HG03558 (cell line): ENCODE results near the gene DSTN.

Experiments used
- ATAC-seq: cut with Tn5 transposase; IDR thresholded peaks from one replicate; pipeline ENCODE4 v1.9.1; 2021; ENCODE audit warnings: moderate number of reproducible peaks; ENCODE audit not compliant: unreplicated experiment; ENCODE audit errors: extremely low read depth

DSTN gene

DNA sequence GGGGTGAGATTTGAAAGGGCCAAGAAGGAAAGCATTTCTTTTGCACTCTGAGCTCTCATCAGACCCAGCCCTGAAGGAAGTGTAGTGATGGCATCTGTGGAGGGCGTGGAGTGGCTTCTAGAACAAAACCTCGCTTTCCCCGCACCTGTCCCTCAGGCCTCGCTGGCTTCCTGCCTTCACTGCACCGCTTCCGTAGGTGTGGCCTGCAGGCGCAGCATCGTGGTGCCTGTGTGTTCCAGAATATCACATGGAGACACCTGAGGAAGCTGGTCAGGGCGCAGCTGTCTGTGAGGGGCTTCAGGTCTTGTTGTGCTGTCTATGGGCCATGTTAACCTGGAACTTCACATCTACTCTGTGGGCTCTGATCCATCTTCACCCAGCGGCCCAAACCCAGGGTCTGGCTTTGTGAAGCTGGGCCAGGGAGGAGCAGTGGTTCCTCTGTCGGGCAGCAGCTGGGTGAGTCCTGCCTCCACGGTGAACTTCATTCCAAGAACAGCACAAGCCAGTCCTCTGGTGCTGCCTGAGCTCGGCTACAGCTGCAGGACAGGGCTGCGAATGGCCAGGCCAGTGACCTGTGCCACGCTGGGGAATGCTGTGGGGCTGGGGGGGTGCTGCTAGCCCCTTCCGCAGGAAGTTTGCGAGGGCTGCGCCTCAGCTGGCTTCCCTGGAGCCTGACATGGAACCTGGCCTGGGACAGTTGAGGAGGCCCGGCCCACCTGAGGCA is 40.9 kb downstream of the DSTN start:
- ATAC-seq, result no peak

DNA sequence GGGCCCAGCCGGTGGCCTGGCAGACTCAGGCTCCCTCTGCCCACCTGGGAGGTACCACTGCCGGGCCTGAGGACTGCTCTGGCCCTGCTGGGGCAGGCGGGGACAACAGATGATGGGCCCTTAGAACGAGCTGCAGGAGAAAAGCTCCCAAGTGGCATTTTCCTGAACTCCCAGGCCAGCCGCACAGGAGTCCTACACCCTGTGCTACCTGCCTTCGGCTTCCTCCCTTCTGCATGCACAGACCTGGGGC is 41.3 kb downstream of the DSTN start:
- no peak for ATAC-seq

DNA sequence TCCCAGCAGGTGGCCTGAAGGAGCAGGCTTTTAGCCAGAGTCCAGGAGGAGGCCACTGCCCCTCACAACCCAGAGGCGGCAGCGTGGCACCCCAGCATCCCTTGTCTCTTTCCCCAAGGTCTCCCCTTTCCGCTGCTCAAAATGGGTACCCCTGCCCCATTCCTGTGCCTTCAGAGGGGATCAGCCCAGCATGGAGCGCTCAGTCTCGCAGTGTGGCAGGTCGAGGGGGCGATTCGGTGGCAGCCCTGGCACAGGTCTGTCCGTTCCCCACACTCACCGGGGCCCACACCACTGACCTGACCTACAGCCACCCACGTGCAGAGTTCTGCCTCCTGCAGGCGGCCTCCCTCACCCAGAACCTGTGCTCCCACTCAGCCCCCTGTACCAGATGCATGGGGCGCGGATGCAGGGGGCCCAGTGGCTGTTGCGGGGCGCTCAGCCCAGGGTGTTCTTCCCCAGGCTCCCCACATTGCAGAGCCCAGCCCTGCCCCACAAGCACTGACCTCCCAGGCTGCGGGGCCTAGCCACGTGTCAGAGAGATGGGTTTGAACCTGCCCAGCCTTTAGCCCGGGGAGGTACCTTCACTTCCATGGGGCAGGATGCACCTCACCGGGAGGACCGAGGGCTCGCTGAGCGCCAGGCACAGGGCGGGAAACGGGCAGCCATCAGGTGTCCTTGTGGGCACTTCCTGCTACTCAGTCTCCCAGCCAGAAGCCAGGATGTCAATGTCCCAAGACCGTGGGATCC is 41.8 kb downstream of the DSTN start:
- ATAC-seq, result no peak

DNA sequence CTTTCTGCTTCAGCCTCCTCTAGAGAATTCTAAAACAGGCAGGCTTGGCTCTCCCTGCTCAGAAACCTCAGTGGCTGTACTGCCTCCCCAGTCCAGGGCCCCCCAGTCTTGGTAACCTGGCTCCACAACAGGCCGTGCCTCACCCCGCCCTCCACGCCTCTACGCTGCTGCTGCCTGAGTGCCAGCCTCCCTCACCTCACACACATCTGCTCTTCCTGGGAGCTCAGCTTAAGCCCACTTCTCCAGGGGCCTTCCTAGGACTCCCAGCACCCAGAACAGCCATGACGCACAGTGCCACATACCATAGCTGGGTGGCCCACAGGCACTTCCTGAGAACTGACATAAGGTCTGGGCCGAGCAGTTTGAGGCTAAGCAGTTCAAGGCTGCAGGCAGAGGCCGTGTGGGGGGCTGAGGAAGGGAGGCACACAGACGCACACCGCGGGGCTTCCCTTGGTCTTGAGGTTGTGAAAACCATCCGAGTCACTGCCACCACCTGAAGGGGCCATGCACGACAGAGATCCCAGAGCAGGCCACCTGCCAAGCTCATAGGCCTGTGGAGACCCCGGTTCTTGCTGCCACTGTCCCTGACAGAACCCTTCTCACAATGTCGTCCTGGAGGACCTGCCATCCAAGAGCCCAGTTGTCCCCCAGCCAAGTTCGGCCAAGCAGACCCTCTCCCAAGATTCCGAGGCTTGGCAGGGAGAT is 42.6 kb downstream of the DSTN start:
- ATAC-seq, result no peak

DNA sequence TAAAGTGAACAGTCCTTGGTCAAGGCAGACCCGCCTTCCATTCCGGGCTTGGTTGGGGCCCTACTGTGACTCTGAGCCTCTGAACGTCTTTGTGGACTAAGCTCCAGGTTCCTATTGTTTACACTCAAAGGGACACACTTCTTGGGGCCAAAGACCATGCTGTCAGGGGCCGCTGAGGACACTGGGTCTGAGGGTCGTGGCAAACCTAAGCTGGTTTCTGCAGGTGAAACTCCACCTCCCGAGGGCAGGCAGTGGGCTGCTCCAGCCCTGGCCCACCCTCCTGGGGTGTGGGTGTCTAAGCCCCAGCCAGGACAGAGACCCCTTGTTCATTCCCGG is 43.1 kb downstream of the DSTN start:
- ATAC-seq, result no peak

DNA sequence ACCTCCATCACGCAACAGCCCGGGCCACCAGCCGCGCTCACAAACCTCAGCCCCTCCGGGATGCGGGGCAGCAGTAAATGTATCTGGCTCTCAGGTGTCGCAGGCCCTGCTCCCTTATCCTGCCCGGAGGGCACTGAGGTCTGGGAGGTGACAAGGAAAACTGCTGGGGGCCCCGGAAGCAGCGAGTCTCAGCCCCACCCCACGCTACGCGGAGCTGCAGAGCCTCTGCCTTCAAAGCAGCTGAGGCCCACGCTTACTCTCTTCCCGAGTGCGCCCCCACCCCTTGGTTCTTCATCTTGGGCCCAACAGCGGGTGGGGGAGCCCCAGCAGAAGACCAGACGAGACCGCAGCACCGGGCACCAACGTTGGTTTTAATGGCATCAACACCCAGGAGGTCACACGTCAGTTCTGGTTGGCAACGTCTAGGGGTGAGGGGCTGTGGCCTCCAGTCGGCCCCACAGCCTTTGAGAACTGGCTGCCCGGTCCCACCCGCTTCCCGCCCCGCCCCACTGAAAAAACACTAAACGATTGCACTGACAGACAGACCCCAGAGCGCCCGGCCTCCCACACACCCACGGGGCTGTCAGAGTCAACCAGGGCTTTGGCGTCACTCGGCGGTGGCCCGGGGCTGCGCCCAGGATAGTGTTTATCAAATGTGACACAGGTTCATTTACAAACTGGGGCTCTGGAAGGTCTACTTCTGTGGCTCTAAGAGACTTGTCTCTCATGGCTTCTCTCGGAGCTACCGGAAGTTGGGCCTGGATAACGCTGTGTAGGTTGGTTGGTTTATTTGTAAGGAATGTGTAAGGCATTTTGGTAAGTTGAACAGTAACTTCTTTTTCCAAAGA is 43.7 kb downstream of the DSTN start:
- no peak for ATAC-seq

DNA sequence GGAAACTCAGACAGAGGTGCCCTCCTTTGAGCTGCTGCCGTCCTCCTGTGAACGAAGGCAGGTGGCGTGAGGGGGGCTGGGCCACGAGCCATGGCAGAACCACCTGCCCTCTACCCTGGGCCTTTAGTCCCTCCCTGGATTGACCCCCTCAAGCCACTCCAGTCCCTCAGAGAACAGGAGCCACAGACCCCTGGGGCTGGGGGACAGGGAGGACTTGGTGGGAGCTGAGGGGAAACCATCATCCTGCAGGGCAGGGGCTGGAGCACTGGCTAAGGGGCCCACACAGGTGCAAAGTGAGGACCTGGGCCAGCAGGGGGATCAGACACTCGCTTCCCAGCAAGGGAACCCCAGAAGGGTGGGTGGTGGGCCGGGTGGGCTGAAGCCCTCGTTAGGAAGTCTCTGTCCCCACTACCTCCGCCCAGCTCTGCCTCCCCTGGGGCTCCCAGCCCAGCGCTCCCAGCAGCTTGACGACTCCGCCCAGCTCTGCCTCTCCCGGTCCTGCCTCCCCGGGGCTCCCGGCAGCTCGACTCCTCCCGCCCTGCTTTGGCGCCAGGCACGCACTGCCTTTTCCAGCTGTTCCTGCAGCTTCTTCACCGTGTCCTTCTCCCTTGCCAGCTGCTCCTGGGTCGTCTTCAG is 44.4 kb downstream of the DSTN start:
- no peak for ATAC-seq

DNA sequence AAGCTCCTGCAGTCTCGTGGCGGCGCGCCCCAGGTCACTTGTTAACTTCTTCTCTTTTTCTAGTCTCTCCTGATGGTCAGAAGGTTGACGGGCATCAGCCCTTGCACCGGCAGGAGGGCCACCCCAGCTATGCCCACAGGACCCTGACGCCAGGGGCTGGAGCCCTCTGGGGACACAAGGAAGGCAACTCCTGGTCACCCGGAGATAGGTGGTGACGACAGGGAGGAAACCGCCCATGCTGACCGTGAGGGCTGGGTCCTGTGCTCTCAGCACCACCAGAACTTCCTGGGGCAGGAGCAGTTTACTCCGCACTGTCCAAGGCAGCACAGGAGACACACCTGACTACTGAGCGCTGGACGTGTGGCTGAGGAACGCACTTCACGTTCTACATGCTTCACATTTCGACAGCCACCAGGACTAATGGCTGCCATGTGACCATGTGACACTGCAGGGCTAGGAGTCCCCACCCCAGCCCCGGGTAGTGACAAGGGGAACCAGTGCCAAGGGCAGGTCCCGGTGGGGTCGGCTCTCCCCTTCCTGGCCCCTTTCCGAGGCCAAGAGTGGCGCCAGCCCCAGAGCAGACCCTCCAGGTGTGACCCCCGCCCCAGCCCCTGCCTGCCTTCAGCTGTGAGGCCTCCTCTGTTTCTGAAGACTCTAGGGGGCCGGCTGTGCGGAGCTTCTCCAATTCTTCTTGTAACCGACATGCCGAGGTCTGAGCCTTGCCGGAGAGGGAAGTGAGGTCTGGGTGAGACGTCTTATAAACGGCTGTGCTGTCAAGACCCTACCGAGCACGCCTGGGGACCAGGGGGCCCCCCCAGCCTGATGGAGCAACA is 45.2 kb downstream of the DSTN start:
- ATAC-seq, result no peak

DNA sequence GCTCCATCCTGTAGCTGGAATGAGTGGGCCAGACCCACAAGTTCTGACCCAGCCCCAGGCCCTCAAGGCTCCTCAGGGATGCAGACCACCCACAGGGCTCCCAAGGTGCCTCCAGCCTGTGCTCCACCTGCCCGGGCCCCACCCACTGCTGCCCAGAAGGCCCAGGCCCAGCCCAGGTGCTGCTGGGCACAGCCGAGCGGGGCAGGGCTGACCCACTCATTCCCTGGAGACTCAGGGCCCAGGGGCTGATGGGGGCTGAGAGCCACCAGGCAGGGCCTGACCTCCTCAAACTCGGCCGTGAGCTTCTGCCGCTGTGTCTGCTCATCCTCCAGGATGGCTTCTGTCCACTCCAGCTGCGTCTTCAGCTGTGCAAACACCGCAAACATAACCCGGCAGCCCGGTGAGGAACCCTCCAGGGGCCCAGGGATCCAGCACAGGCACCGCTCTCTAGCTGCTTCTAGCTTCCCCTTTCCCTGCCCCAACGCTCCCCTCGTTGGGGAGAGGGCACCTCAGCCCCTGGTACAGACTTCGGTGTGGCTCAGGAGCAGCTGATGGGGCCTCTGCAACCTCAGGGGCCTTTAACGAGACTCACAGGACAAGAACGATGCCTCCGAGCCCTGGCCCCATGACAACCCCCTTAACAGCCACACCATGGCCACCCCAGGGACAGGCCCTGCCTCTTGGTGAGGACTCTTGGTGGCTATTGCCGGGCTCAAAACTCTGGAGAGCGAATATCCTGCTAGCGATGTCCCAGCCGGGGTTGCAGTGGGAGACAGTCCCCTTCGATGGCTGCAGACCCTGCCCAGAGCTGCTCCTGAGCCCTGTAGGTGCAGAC is 46.0 kb downstream of the DSTN start:
- no peak for ATAC-seq

DNA sequence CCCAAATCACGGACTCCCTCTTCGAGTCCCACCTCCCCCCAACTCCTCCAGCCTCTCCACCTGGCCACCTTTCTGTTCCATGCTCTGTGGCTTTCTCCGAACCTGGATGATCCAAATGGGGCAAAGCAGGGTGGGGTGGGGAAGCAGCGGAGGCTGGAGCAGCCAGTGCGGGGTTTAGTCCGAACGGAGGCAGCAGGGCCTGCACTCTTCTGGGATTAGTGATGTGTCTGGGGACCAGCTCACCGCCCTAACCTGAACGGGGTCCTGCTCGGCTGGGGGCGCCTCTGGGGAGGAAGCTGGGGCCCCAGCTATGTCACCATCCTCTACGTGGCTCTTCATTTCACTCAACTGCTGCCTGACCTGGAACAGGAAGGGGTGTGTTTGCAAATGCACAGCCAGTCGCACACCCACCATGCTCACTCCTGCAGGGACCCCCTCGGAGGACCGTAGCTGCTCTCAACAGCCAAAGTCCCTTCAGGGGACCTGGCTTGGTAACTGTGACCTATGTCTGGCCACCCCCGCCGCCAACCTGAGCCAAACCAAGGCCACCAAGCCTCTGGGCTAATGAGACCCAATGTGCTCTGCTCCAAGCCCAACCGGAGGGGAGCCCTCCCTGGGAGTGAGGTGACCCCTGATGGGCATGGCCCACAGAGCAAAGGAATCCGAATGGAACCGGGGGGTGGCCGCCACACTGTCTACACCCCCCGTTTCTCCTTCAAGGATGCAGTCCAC is 46.8 kb downstream of the DSTN start:
- ATAC-seq, result no peak

DNA sequence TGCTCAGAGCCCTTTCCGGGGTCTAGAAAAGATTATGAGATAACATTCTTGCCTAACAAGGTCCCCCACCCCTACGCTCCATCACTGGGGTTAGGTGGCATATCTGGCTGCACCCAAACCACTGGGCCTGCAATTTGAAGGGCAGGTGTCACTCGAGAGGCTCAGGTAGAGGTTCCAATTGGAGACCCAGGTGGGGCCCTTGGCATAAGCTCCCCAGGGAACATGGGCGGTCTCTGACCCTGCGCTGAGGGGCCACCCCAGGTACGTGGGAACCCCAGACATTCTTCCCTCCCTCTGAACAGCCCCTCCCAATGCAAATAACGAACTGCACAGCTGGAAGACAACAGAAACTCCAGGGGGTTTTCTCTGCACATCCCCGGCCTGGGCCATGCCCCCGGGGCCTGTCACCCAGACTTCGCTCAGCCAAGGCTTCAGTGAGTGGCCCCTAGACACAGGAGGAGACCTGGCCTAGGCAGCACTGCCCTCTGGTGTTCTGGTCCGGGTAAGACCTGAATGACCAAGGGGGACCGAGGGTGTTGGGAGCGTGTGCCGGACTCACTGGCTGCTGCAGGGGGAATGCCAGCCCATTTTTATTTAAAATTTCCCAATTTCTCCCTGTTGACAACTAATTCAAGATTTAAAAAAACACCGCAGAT is 47.5 kb downstream of the DSTN start:
- ATAC-seq, result no peak

DNA sequence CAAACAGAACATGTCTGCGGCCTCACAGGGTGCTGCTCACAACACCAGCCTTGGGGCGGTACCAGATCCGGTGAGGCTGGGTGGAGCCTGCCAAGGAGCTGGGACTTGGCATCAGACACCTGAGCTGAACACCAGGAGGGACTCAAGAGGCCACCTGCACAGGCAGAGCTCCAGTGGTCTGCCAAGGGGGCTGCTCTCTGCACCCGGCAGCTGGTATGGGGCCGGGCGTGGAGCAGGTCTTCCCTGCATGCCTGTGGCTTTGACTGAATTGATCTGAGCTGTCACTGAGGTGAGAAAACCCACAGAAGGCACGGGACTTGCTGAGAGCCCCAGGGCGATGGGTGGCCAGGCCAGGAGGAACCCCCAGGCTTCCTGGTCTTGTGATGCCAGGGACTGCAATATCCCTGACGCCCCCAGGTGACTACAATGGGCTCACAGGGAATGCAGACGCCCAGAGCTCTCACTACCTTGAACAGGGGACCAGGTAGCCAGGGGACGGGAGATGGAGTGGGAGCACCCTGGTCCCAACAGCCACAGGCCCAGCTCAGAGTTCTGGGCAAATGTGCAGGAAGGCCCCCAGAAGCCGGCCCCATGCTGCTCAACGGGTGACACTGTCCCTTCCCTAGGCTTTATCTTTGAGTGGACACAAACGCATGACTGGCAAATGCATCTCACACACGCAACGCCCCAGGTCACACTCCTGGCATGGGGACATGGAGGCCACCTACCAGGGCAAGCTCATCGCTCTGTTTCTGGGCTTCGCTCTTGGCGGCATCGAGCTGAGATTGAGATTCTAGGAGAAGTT is 48.2 kb downstream of the DSTN start:
- no peak for ATAC-seq

DNA sequence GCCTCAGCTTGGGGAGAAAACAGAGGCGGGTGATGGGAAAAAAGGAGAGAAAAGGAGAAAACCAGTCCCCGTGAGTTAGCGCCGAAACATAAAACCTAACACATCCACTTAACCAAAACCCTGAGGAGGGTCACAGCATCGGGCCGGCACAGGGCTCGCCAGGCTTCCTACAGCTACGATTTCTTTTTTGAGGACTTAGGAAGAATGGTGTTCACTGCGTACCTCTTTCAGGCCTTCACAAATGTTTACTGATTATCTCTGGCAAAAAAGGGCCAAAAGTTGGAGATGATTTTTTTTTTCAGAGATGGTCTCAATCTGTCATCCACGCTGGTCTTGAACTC is 48.8 kb downstream of the DSTN start:
- ATAC-seq, result no peak

DNA sequence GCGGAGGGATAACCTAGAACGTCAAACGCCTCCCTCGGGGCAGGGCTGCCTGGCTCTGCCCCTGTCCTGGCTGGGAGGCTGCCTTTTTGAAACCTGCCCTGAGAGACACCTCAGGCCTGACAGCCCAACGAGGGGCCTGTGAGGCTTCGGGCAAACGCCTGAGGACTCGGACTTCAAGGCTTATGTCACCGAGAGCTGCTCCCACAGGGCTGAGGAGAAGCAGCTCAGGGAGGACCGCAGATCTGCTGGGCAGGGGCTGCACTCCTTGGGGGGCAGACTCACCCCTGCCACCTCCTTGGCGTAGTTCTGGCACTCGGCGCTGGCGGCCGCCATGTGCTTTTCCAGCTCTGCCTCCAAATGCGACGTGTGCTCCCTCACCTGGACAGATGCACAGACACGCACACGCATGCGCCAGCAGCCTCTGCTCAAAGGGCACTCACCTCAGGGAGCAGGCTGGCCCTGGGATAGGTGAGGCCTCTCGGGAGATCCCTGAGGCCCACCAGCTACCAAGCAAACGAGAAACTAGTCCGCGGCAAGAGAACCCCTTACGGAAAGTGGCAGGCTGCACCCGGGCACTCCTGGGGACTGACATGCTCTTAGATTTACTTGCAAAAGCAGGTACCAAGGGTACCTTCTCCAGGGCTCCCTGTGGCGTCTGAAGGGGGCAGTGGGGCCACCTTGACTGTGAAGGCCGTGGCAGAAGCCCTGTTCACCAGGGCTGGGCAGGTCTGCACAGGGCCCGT is 49.6 kb downstream of the DSTN start:
- ATAC-seq, result no peak

DNA sequence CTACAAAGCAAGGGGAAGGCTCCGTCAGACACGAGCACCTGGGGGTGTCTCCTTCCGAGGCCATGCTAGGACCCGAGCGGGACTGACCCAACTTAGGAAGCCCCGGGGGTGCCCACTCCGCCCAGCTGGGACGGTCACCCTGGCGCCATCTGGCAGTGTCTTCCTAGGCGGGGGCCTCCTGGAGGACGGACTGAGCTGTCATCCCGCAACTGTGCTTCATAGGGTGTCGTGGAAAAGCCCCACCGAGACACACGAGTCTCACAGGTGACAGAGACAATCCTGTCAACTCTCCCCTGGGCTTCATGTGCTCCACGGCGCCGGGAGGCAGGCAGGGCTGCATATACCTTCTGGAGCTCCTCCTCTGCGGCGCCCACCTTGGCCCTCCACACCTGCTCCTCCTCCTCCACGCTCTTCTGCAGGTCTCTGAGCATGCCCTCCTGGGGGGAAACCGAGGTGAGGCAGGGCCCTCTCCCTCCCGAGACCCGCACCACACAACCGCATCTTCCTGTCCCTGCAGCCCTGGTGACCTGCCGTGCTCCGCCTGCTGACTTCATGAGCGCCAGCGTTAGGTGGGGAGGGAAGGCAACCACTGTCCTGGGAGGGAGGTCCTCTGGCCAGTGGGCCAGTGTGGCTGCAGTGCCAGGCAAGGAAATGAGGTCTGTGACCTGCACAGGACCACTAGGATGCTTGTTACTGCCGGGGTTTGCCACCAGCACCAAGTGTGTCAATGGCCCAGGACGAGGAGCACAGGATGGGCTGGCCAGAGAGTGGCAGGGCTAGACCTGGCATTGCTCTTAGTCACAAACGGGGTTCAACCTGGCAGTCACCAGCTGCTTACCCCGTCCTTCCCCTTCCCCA is 50.7 kb downstream of the DSTN start:
- no peak for ATAC-seq
